Panc1 (cell line): ENCODE data around the gene APOL2. TPM values are rescaled to one million over a fixed set of nuclear protein-coding genes. Genes with fewer than 3 reads are reported as not detected.

Experiments
- ATAC-seq: fragments of 200-7000 bp; cut with Tn5 transposase; 2 replicates; pipeline ENCODE4 v1.9.1; 2020; ENCODE audit warnings: mild to moderate bottlenecking, moderate library complexity
- BruUV-seq: library from RNA; stranded (reverse); fragments of 400-500 nt; replicated peaks from 2 replicates; lab custom pipeline; 2021; lab: Mats Ljungman, UMichigan
- CTCF ChIA-PET: fragments of 300-600 bp; sonication (Branson Sonifier 250); formaldehyde crosslinking; loops from one replicate; lab custom pipeline; 2022; ENCODE audit warnings: antibody characterized with exemption; lab: Charles Lee
- POLR2A ChIA-PET: fragments of 300-600 bp; sonication (Branson Sonifier 250); formaldehyde crosslinking; loops from one replicate; lab custom pipeline; 2022; ENCODE audit warnings: antibody characterized with exemption; lab: Charles Lee
- DNase-seq: peaks from one replicate; pipeline ENCODE4 v3.0.0-alpha.2; 2010; ENCODE audit warnings: low read depth, low spot score
- H3K27ac ChIP-seq: 2 replicates; pipeline ENCODE4 v1.5.1; 2011; ENCODE audit warnings: mild to moderate bottlenecking, low read length, inconsistent platforms
- H3K27me3 ChIP-seq: fragments of 200-500 bp; sonication (Bioruptor generic); 2 replicates; pipeline ENCODE4 v1.6.0; 2014; ENCODE audit warnings: low read length, inconsistent platforms; ENCODE audit not compliant: control insufficient read depth, insufficient read depth
- H3K36me3 ChIP-seq: fragments of 200-500 bp; sonication (Bioruptor generic); 2 replicates; pipeline ENCODE4 v1.5.1; 2014; ENCODE audit warnings: inconsistent platforms, mild to moderate bottlenecking, low read length, moderate library complexity; ENCODE audit not compliant: control insufficient read depth, insufficient read depth
- H3K4me1 ChIP-seq: 2 replicates; pipeline ENCODE4 v1.5.1; 2011; ENCODE audit warnings: inconsistent platforms, mild to moderate bottlenecking, low read length, moderate library complexity; ENCODE audit not compliant: control insufficient read depth, insufficient read depth
- H3K4me3 ChIP-seq, 2 experiments: 2 replicates each; pipeline ENCODE4 v1.5.1; 2011 to 2012; ENCODE audit warnings: low read depth in 2 of 2, low read length in 2 of 2, mild to moderate bottlenecking in 2 of 2, inconsistent platforms in 1 of 2, moderate library complexity in 1 of 2
- H3K9me3 ChIP-seq: fragments of 200-500 bp; sonication (Bioruptor generic); 2 replicates; pipeline ENCODE4 v1.5.1; 2014; ENCODE audit warnings: low read depth, mild to moderate bottlenecking, inconsistent platforms, low read length, moderate library complexity; ENCODE audit not compliant: control insufficient read depth, insufficient read depth
- CTCF ChIP-seq: fragments of 450-650 bp; IDR thresholded peaks from 2 replicates; pipeline ENCODE4 v1.5.1; 2017; ENCODE audit warnings: mild to moderate bottlenecking
- POLR2AphosphoS5 ChIP-seq: IDR thresholded peaks from 2 replicates; pipeline ENCODE4 v1.6.1; 2012; ENCODE audit warnings: mild to moderate bottlenecking, low read depth, low read length, moderate library complexity
- REST ChIP-seq, 2 experiments: IDR thresholded peaks; 2 replicates each; pipeline ENCODE4 v1.6.1; 2011 to 2012; ENCODE audit warnings: low read depth in 2 of 2, control low read depth in 1 of 2, low read length in 1 of 2, mild to moderate bottlenecking in 1 of 2, moderate library complexity in 1 of 2; ENCODE audit not compliant: insufficient read depth in 1 of 2
- SIN3A ChIP-seq: IDR thresholded peaks from 2 replicates; pipeline ENCODE4 v1.6.1; 2012; ENCODE audit warnings: low read depth, mild to moderate bottlenecking, low read length, moderate library complexity, borderline replicate concordance; ENCODE audit not compliant: insufficient read depth
- TCF7L2 ChIP-seq: IDR thresholded peaks from 2 replicates; pipeline ENCODE4 v1.6.1; 2011; ENCODE audit warnings: mild to moderate bottlenecking, low read depth, low read length, inconsistent platforms
- in situ Hi-C: cut with HindIII; loops from 2 replicates; pipeline ENCODE4 v1.10.0; 2016; ENCODE audit warnings: low sequenced_read_pairs, low pct_unique_long_range_greater_than_20kb
- intact Hi-C: fragments of 100-400 bp; cut with micrococcal nuclease; formaldehyde crosslinking; loops from one replicate; pipeline ENCODE4 v1.10.0; 2022; ENCODE audit not compliant: unreplicated experiment
- total RNA-seq: library from RNA; stranded (reverse); gene quantifications from one replicate; pipeline ENCODE4 v1.2.1, GENCODE V29; 2021; ENCODE audit not compliant: unreplicated experiment

The APOL2 gene
- total RNA-seq, 1 experiment from 2014 or later, result 34.4 TPM

GRCh38 chr22:36198536-36198935, 40.8 kb downstream of the APOL2 start:
- TF ChIP-seq REST (IDR thresholded peaks at IDR 0.05; ENCODE audit: insufficient read depth in 1 of 2, low read depth in 2 of 2, low read length in 1 of 2) (no peak), POLR2AphosphoS5 (no peak), TCF7L2 (no peak), CTCF (no peak), SIN3A (no peak)
- H3K4me1 ChIP-seq, result no peaks in the 10 kb centered on the region
- in situ Hi-C loops (no loop called here), intact Hi-C loops (no loop called here)
- H3K9me3 ChIP-seq, result no peaks in the 10 kb centered on the region
- ATAC-seq (no peak), DNase-seq (no peak)
- CTCF ChIA-PET, result interaction anchor here (0.7 kb wide), 1 partner anchor 41 kb away, joined by 3 read pairs; the partner anchor contains the start of gene APOL2
- POLR2A ChIA-PET, result no interaction called here
- BruUV-seq, result no TSS peak
- H3K27ac ChIP-seq, result no peak overlapping the region
- H3K4me3 ChIP-seq, result no peak overlapping the region
- H3K36me3 ChIP-seq, result no peaks in the 10 kb centered on the region
- H3K27me3 ChIP-seq, result no peaks in the 10 kb centered on the region

GRCh38 chr22:36197514-36198146, 41.7 kb downstream of the APOL2 start:
- intact Hi-C loops, result no loop called here
- H3K9me3 ChIP-seq, result no peaks in the 10 kb centered on the region
- no peak for DNase-seq
- TF ChIP-seq REST (IDR thresholded peaks at IDR 0.05; ENCODE audit: insufficient read depth in 1 of 2, low read depth in 2 of 2, low read length in 1 of 2) (no peak), SIN3A (no peak), POLR2AphosphoS5 (no peak), CTCF (no peak), TCF7L2 (no peak)
- no peak for ATAC-seq
- H3K27me3 ChIP-seq, result no peaks in the 10 kb centered on the region
- H3K4me1 ChIP-seq, result no peaks in the 10 kb centered on the region
- no peak overlapping the region for H3K4me3 ChIP-seq
- no TSS peak for BruUV-seq
- ChIA-PET POLR2A (no interaction called here), CTCF (interaction anchor here (0.7 kb wide), 1 partner anchor 42 kb away, joined by 3 read pairs; the partner anchor contains the start of gene APOL2)
- no peak overlapping the region for H3K27ac ChIP-seq
- in situ Hi-C loops, result no loop called here
- no peaks in the 10 kb centered on the region for H3K36me3 ChIP-seq
